Nephron progenitor cell (in vitro differentiated cells): ENCODE results near the gene SATB2.

Source experiments
- DNase-seq: peaks from one replicate; pipeline ENCODE4 v3.0.0; 2021
- H3K27ac Mint-ChIP-seq: 2 replicates; pipeline ENCODE4 v1.8.0; 2021; ENCODE audit warnings: mild to moderate bottlenecking, moderate library complexity, mixed read lengths
- H3K27me3 Mint-ChIP-seq: 2 replicates; pipeline ENCODE4 v1.8.0; 2021; ENCODE audit warnings: mild to moderate bottlenecking, low read depth, mixed read lengths; ENCODE audit not compliant: poor library complexity
- H3K36me3 Mint-ChIP-seq: 2 replicates; pipeline ENCODE4 v1.8.0; 2021; ENCODE audit warnings: low read depth, mixed read lengths
- H3K4me1 Mint-ChIP-seq: 2 replicates; pipeline ENCODE4 v1.8.0; 2021; ENCODE audit warnings: mixed read lengths
- H3K4me3 Mint-ChIP-seq: 2 replicates; pipeline ENCODE4 v1.8.0; 2021; ENCODE audit warnings: mild to moderate bottlenecking, moderate library complexity, mixed read lengths
- H3K9me3 Mint-ChIP-seq: 2 replicates; pipeline ENCODE4 v1.8.0; 2021; ENCODE audit warnings: mild to moderate bottlenecking, moderate library complexity, mixed read lengths
- CTCF ChIP-seq: fragments of 200-600 bp; sonication (generic); IDR thresholded peaks from 2 replicates; pipeline ENCODE4 v1.5.0; 2021; ENCODE audit warnings: antibody characterized with exemption

The SATB2 gene

DNA sequence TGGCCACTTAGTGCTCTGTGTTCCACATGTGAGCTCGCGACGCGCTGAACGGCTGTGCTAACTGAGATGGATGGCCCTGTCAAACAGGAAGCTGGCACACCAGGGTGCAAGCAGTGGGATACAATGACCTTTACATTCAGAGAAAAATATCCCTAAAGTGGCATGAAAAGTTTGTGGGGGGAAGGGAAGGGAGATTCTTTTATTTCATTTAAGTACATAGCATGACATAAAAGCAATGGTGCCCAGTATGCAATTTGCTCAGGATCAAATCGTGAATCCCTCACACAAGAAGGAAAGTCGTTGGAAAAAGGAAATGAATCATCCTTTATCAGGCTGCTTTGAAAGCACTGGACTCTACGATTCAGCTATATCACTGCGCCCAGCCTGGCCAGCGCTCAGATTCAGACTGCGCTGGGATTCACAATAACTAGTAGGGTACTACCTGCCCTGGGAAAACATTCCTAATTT lies 26.0 kb downstream of the SATB2 start:
- H3K27ac Mint-ChIP-seq, result peak overlapping the region; percentile 75
- no peaks in the 10 kb centered on the region for H3K27me3 Mint-ChIP-seq
- DNase-seq, result peak; percentile 33
- peaks cover 29% of the 10 kb centered on the region for H3K4me1 Mint-ChIP-seq
- H3K4me3 Mint-ChIP-seq, result peak overlapping the region; percentile 54
- TF ChIP-seq CTCF, result no peak
- no peaks in the 10 kb centered on the region for H3K9me3 Mint-ChIP-seq
- H3K36me3 Mint-ChIP-seq, result peaks cover 26% of the 10 kb centered on the region

GRCh38 chr2:199430214-199430613 lies 27.5 kb downstream of the SATB2 start:
- peaks cover 34% of the 10 kb centered on the region for H3K36me3 Mint-ChIP-seq
- peaks cover 36% of the 10 kb centered on the region for H3K4me1 Mint-ChIP-seq
- H3K27me3 Mint-ChIP-seq, result no peaks in the 10 kb centered on the region
- no peak for DNase-seq
- no peak overlapping the region for H3K27ac Mint-ChIP-seq
- no peak overlapping the region for H3K4me3 Mint-ChIP-seq
- TF ChIP-seq CTCF, result no peak
- H3K9me3 Mint-ChIP-seq, result no peaks in the 10 kb centered on the region

DNA sequence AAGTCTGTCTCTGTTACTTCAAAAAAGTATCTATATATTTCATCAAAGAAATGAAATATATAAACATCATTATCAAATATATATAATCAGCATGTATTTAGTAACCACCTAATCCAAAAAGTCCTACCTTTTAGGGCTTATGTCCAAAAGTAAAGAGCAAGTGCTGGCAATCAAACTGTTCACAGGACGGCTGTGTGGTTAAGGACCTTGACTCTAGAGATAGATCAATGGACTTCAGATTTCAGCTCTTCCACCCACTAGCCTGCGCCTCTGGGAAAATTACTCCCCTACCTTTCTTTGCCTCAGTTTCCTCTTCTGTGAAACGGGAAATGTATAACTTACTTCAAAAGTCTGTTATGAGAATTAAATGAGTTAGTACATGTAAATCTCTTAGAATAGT lies 29.4 kb downstream of the SATB2 start:
- H3K4me1 Mint-ChIP-seq, result peaks cover 45% of the 10 kb centered on the region
- TF ChIP-seq CTCF, result no peak
- no peak overlapping the region for H3K4me3 Mint-ChIP-seq
- H3K27me3 Mint-ChIP-seq, result no peaks in the 10 kb centered on the region
- DNase-seq, result no peak
- peaks cover 38% of the 10 kb centered on the region for H3K36me3 Mint-ChIP-seq
- H3K27ac Mint-ChIP-seq, result no peak overlapping the region
- H3K9me3 Mint-ChIP-seq, result no peaks in the 10 kb centered on the region

DNA sequence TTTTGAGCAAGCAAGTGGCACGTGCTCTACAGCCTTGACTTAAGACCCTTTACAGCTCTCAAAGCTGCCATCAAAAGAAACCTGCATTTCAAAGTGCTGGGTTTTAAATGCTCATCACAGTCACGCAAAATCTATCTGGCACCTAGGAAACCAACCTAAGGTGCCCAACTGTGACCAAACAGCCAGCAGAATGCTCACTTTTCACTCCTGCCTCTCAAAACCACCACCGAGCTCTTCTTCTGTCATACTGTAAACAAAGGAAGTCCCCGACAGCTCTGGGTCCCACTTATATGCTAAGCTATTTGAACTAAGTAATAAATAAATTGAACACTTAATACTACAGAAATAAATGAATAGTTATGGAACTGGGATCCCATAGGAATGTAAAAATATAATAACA lies 33.6 kb downstream of the SATB2 start:
- DNase-seq, result no peak
- no peak overlapping the region for H3K4me3 Mint-ChIP-seq
- no peak for TF ChIP-seq CTCF
- H3K4me1 Mint-ChIP-seq, result peaks cover 30% of the 10 kb centered on the region
- H3K36me3 Mint-ChIP-seq, result peaks cover 35% of the 10 kb centered on the region
- H3K9me3 Mint-ChIP-seq, result no peaks in the 10 kb centered on the region
- no peaks in the 10 kb centered on the region for H3K27me3 Mint-ChIP-seq
- peak overlapping the region; percentile 81 for H3K27ac Mint-ChIP-seq

DNA sequence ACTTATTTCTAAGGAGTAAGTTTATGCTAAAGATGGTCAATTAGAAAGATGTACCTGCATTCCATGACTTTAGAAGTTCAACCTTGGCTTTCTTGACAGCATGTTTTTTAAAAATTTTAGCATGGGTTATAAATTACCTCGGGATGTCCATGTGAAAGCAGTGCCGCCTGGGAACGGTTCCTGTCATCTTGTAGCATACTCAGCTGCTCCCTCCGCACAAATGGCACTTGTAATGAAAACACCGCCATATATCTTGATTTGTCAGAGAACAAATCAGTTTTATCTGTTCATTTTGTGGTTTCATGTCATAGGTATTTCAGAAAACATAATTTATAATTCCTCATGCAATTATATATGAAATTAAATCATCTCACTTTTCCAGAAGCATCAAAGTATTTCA lies 38.3 kb downstream of the SATB2 start:
- no peaks in the 10 kb centered on the region for H3K27me3 Mint-ChIP-seq
- peak overlapping the region; percentile 17 for H3K27ac Mint-ChIP-seq
- TF ChIP-seq CTCF, result no peak
- no peak for DNase-seq
- peaks cover 32% of the 10 kb centered on the region for H3K4me1 Mint-ChIP-seq
- H3K36me3 Mint-ChIP-seq, result peaks cover 49% of the 10 kb centered on the region
- no peaks in the 10 kb centered on the region for H3K9me3 Mint-ChIP-seq
- no peak overlapping the region for H3K4me3 Mint-ChIP-seq

DNA sequence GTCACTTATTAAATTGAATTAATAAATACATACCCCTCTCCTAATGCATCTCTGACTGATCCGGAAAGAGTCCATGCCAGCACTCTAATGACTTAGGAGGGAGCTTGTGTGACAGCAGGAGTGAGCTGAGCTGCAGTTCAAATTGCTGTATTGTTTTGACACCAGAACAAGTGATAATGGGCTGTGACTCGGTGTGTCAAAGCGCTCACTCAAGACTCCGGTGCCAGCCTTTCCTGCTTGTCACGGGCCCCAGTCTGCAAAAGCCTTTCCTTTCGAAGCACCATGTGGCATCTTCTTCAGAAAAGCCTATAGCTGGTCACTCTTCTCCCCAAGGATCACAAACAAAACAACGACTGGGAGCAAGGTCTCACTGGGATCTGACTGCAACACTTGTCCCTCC lies 43.3 kb downstream of the SATB2 start:
- no peaks in the 10 kb centered on the region for H3K27me3 Mint-ChIP-seq

More for the DNA sequence above, 43.3 kb downstream of the SATB2 start:
- H3K4me3 Mint-ChIP-seq, result no peak overlapping the region
- no peak for TF ChIP-seq CTCF
- H3K27ac Mint-ChIP-seq, result peak overlapping the region; percentile 39
- peaks cover 42% of the 10 kb centered on the region for H3K4me1 Mint-ChIP-seq
- no peak for DNase-seq
- H3K36me3 Mint-ChIP-seq, result peaks cover 52% of the 10 kb centered on the region
- H3K9me3 Mint-ChIP-seq, result no peaks in the 10 kb centered on the region
